Ammon's horn (tissue), 1 donor: Measurements from ENCODE around the gene KCNE1.

Experiments used
- DNase-seq: peaks from one replicate; pipeline ENCODE4 v3.0.0-alpha.2; 2016; ENCODE audit warnings: low spot score

The KCNE1 gene

DNA sequence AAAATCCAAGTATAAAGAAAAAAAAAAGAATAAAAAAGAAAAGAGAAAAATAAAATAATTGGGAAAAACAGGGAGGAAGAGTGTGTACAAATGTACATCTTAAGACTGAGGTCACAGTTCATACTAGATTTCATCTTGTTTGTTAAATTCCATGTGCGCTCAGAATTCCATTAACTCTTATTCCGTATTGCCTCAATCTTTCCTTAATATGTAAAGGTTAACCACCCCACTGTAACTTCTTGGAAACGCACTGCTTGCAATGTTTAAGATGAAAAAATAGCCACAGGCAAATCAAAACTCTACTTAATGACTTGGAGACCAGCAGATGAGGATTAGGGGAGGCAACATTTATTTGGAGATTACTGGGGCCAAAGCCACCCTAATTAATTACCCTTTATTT, 23.9 kb upstream of the KCNE1 start:
- DNase-seq = no peak

DNA sequence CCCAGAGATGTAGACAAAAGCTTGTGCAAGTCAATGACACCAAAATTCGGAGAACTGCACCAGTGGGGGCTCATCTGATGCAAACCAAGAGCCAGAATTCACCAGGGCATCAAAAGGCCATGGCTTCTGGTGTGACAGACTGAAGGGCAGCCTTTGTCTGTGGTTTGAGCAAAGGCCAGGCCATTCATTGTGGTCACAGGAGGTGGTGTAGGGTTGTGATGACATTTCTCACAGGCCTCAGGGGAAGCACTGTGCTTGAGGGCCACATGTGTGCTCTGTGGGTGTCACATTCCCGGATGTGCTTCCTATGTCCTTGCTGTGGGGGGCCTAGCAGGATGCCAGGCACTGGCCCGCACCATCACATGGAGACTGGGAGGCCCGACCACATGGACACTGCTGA, 22.5 kb upstream of the KCNE1 start:
- peak; percentile 83 for DNase-seq

DNA sequence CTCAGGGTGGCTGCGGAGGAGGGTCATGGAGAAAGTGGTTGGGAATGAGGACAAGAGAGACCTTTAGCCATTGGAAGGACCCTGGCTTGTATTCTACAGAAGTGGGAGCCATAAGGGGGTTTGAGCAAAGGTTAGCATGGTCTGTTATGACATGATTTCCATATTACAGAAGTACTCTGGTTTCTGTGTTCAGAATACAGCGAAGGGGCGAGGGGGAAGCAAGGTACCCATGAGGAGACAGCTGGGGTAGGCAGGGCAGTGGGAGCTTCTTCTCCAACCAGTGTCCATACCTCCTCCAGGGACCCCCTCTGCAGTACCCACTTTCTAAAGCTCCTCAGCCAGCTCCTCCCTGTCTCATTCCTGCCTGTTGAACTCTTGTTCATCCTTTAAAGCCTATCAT, 21.9 kb upstream of the KCNE1 start:
- no peak for DNase-seq

DNA sequence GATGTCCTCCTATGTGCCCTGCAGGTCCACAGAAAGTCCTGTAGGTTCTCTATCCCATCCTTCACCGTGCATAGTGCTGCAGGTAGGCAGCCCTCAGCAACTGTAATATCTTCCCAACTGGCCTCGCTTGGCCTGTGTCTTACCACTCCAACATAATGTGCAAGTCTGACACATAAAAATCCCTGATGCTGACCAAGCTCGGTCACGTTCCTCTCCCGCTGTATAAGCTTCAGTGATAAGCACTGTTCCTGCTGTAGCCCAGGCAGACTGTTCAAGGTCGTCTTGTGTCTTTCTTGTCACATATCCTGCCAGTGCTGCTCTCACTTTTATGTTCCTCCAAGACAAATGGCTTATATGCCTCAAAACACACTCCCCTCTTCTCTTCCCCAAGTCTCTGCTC, 19.4 kb upstream of the KCNE1 start:
- DNase-seq = no peak

DNA sequence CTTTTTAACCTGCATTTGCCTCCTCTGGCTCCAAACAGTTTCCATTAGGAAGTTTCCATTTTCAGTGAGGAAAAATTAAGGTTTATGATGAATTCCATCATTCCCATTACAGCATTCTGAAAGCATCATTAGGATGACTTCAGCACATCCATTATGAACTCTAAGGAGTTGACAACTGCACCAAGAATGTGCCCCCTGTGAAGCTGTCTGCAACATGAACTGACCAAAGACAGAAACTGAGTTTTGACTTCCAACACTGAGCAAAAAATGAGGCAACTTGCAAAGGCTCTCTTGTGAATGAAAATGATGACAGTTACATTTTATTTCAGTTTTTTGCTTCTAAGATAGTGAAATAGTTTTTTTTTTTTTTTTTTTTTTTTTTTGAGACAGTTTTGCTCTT, 18.3 kb upstream of the KCNE1 start:
- DNase-seq = no peak

DNA sequence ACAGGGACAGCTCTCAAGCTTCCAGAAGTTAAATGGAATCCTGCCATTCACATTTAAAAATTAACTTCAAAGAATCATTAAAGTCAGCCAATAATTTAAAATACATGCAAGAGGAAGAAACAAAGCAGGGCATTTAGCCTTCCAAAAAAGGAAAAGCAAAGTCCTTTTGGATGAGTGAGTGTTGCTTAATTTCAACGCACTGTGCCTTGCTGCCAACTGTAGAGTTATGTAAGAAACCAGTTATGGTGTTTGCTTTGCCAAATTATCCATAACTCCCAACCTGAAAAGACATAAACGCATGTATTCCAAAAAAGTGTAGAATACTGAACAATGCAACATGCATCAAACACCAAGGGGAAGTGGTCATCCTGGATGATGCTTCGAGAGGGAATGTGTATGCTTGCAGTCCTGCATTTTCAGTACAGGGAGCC, 16.1 kb upstream of the KCNE1 start:
- peak; percentile 42 for DNase-seq

DNA sequence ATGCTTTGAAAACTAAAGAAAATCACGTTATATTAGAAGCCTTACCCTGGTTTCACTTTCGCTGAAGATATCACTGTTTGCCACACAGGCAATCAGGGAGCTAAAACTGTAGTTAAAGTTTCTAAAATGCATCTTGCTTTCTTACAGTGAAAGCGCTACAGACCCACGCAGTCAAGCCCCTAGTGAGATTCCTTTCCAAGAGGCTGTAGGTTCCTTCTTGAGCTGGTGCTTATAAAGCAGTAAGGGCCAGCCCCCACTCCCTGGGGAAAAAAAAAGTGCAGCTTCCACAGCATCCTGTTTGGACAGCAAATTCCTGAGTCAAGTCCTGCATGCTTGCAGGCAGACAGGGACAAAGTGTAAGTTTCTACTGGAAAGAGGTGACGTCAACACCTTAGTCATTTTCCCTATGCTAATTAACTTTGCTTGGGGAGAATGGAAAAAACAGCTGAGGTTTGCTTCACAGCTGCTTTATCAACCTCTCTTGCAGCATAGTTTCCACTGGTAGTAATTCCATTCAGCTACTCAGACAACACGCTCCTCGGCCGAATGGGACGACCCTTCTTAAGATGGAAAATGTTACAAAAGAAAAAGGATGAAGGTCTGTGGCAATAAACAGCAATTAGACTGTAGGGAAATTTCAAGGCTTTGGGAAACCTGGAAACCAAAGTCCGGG, 14.7 kb upstream of the KCNE1 start:
- DNase-seq = peak; percentile 58

DNA sequence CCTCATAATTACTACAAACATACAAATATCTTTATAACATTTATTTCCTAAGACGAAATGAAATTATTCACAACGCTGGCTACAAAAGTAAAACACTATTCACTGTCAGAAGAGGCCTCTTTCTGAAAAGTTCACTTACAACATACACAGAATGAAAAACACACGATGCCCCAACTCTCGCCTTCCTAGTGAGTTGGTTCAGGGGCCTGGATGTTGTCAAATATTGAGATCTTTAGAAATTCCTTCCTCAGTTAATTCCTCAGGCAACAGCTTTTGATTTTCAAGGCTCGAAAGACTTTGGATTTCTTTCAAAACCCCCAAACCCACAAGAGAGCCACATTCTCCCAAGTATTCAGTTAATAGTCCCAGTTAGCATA, 14.2 kb upstream of the KCNE1 start:
- no peak for DNase-seq

DNA sequence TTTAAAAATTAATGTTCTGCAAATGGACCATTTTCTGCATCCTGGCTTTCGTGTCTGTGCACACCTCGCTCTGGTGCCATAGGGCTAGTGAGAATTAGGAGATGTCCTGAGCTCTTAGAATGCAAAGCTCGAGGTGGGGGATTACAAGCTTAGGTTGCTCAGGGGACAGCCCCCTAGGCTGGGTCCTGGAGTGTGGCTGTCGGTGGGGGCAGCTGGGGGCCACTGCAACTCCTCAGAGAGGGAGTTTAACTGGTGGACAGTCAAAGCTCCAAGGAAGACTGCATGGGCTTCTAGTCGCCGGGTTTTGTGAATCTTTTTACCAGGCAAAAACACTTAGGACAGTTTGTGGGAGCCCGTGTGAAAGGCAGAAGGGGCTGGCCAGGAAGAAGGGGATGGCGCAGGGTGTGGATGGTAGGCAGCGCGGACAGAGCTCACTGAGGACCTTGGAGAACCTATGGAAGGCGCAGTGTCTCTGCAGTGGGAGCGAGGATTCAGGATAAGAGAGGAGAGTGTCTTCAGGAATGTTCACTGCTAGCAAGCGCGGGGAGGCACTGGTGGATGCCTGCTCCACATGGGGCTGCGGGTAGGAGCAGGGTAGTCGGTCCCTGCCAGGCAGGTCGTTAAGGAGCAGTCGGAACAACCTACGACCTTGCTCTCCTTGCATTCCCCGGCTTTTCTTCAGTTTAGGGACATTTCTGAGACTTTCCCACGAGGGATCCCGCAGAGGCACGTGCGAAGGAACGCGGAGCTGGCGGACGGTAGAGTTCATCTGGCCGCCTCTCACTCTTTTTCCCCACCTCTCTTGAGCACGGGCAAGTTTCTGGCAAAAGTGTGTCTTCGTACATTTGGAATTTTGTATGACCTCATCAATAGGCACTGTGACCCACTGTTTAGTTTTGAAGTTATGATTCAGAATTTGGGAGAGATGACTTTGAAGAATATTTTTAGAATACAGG, 12.9 kb upstream of the KCNE1 start:
- DNase-seq = no peak

DNA sequence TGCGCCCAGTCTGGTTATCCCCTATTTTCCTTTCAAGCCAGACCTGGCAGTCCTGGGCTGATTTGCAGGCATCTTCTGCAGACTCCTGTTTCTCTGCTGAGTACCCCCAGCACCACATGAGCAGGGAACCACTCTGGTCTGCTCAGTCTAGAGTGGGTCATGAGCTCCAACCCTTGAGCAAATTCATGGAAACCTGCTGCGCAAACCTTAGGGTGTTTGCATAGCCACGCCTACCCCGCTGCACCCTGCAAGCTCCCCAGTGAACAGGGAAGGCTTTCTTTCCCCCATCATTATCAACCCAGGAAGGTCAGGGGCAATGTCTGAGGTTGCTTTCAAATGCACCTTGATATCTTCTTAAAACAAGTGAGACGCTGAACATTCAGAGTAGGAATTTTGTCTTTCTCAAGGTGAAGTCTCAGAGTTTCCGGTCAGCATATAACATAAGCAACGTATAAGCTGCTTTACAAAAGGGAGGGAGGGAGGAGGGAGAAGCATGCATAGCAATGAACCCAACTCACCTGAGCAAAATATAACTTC, 11.1 kb upstream of the KCNE1 start:
- no peak for DNase-seq

DNA sequence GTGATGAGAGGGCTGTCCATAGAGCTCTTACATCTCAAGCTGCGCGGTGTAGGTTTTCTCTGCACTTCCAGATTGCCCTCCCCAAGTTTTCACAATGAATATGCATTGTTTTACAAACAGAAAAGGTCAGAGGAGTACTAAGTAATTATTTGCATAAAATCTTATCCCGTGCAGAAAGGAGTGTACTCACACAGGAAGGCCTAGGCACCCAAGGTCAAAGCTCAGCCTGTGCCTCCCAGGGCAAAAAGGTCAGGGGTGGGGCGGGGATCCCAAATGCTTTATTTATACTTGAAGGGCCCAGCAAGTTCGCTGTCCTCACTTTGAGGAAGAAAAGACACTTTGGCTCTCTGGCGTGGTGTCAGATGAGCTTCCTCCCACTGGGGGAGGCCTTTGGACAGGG, 10.3 kb upstream of the KCNE1 start:
- no peak for DNase-seq

DNA sequence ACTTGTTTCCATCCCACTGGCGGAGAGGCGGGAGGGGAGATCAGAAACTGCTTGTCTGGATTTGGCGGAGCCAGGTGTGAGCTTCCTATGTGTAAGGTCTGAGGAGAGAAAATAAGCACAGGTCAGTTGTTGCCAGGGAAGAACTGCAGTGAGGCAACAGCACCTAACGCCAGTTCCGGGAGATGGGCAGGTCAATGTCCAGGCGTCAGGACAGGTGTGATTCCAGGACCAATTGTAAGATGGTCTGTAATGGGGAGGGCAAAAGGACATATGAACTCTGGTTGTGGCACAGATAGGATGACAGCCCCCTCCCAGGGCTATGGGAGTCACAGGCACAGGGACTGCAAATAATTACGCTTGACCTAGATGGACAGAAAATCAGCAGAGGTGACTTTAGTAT, 9.6 kb upstream of the KCNE1 start:
- no peak for DNase-seq

DNA sequence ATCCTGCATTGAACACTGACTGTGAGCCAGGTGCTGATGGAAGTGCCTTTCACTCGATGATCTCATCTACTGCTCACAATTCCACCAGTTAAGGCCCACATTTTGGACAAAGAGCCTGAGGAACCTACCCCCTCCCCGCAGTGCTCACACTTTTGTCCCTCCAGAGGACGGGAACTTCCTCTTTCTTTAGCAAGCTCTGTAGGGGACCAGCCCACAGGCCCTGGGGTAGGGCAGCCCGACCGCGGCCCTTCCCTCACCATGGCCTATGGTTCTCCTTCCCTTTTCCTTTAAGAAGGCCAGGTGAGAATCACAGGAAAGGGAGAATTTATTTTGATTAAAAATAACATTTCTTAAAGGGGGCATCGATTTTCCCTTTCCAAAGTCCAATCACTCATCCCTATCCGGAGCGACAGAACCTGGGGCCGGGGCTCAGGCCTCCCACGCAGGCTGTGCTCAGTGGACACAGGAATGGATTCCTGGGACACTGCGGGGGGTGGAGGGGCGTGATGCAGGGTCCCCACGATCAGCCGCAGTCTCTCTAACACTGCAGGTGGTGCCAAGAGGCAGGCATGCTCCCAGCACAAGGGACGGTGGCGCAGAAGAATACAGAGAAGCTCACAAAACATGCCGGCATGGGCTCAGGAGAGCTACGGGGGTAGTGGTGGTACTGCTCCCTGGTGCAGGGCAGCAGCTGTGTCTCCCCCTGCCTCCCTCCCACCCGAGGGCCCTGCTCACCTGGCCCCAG, 8.9 kb upstream of the KCNE1 start:
- no peak for DNase-seq

DNA sequence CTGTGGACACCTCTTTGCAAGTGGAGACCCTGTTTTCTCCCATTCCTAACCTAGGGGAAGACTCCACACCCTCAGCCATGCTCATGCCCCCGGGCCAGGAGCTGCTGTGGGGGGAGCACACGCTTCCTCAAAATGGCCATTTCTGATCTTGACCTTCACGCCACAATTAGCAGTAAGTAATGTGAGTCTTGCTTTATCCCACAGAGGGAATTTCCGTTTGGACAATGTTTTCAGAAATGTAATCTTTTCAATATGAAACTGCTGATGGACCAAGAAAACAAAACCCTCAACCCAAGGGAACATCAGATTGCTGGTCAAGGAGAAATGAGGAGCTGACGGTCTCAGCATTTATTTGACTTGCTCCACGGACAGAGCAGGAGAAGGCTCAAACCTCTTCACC, 8.3 kb upstream of the KCNE1 start:
- DNase-seq = no peak

DNA sequence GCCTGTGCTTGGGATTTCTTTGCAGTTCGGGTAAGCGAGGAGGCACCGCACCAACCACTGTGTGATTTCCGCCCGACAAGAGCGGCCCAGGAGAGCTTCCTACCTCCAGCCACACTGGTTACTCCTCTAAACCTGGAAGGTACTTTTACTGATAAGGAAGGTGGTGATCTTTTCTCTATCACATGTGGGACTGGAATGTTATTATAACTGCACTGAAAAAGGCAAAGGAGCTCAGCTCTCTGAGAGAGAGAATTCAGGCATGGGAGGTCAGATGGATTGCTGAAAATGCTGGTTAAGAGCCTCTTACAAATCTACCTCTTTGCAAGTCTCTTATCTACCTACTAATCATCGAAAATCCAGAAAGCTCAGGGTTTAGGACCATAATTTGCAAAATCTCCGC, 7.7 kb upstream of the KCNE1 start:
- DNase-seq = no peak

DNA sequence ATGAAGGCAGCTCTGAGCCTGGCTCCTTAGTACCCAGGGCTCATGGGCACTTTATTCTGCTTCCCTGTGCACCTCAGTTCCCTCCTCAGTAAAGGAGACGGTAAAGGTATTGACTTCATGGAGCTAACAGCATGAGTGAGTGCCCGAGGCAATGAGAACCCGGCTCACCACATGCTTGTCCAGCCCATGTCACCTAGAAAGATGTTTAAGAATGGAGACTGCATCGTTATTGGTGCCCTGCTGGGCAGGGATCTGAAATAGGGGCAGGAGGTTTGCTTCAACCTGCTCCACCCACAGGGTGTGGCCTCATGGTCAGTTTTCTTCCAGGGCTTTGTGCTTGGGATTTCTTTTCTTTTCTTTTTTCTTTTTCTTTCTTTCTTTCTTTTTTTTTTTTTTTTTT, 7.0 kb upstream of the KCNE1 start:
- no peak for DNase-seq

DNA sequence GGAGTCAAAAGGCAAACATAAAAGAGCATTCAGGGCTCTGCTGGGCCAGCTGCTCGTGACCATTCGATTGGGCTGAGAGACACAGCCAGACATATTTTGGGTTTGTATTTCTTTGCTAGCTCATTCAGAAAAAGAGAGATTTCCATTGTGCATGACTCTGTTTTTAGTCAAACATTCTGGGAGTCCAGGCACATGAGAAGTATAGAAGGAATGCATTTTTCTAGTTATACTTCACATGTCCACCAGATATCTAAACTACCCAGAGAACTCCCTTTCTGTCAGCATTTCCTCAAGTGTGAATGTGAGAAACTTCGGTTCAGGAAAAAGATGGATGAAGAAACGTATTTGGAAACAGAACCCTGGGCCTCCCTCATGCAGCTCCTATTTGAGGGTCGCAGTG, 6.3 kb upstream of the KCNE1 start:
- no peak for DNase-seq

DNA sequence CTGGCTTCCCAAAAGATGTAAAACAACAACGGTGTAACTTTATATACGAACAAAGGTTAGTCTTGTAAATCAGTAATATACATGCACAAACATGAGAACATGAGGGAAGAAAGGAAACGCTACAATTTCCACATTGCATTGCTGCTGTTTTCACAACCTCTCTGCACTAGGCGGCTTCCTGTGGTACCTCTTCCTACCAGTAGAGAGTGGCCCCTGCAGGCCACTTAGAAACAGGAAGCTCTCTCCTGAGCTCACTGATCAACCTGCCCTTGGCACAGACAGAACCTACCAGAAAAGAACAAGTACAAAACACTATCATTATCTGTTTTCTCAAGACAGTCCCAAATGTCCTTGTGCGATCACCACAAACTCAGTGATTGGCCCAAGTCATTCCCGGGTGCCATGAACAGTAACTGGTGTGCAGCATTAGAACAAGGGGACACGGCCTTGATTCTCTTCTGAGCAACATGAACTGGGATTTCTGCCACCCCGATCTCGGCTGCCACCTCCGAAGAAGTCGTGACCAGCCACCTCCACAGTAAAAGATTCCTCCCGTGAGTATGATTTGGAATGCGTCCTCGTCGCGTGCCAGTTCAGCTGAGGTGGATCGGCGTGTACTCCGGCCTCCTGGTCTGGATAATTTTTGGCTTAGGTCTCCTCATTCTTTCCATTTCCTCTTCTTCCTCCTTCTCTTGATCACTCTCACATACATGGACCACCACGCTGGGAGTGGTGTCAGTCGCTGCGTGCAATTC, 5.7 kb upstream of the KCNE1 start:
- DNase-seq = no peak

DNA sequence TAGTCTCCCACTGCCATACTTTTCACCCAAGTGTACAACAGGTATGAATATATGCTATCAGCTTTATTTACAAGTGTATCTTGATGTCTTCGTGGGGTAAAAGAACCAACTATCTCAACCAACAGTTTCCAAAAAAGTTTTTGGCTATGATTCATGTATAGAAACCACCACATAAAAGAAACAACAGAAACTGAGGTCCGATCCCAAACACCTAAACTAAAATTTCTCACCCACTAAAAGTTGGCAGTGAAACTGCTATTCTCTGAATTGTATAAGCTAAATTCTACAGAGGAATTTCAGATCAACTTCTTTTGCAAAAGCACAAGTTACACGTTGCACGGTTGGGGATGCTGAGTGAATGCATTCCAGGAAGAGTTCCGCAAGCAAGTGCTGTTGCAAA, 5.0 kb upstream of the KCNE1 start:
- no peak for DNase-seq

DNA sequence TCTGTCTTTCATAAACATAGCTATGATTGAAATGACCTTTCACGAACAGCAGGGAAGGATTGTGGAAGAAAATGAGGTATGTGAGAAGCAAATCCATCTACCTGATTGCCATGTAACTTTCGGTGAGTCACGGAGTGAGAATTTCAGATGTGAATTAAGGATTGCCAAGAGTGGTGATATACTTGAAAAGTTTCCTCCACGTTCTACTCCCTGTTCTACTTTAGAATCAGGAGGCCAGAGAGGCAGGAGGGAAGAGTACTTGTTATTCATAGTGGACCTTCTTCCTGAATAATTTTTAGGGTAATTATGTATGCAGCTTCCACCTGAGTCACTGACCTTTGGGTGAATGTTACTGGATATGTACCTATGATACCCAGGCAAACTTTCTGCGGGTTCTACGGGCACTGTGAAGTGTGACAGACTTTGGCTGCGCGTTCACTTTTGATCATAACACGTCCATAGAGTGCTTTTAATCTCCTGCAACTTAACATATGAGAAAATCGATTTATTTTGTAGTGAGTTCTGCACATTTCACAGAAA, 2.6 kb upstream of the KCNE1 start:
- DNase-seq = no peak

DNA sequence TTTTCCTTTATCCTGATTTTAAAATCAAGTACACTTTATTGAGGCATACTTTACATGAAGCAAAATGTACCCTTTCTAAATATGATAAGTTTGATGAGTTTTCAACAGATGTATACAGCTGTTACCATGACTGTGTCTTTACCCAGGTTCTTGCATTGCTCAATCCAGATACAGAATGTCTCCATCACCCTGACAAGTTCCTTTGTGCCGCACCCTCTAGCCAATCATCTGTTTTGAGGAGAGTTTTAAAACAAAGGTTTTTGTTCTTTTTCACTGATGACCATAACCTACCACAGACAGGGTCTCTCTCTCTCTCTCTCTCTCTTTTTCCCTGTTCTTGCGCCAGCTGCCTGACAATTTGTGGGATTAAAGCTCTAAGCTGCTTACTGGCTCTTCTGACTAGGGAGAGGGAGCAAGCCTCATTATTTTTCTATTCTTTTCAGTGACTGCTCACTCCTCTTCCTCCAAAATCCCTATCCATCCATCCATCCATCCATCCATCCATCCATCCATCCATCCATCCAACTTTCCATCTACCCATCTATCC, 1.2 kb upstream of the KCNE1 start:
- no peak for DNase-seq
